ENCODE measurements around the gene ZIC5.
A peak's percentile ranks its signal among the peaks of the same experiment; 100 is the strongest.

Gene ZIC5

DNA sequence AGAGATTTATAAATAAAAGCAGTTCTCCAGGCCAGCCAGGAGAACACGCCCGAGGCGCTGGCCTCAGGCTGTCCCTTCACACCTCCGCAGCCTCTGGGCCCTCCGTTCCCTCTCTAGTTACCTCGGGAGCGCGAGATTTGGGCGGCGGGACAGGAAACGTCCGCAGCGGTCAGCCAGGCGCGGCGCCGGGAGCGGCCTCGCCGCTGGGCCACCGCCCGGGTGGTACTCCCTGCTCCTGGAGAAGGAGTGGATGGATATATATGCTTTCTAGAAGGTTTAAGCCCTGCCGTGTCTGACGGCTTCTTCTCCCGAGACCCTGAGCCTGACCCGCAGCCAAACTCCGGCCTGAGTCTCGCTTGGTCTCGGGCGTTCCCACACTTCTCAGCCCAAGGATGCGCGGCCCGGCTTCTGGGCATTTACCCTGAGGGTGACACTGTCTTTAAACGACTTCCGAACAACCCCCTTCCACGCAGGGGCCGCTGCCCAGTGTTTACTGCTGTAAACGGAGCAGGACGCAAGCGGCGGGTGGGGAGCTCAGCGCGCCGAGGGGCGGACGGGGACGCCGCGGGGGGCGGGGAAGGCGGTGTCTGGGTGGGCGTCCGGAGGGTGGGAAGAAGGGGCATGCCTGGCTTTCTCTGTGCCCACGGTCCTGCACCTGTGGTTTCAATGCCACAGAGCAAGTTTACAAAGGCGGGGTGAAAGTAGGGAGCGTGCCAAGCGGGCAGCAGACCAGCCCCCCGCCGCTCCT, 8.1 kb upstream of the ZIC5 start:
- H3K9ac ChIP-seq (ENCODE audit: low read length): no peak overlapping the region
- WGBS: 2% methylated on average over 38 of the region's 59 CpGs
- no peak overlapping the region for H2BK120ac ChIP-seq (ENCODE audit: low read depth, low read length)
- peak overlapping the region; percentile 4 for H2BK15ac ChIP-seq (ENCODE audit: low read depth, poor library complexity, severe bottlenecking)
- H4K91ac ChIP-seq (ENCODE audit: low read length): no peak overlapping the region
- H2AFZ ChIP-seq (ENCODE audit: low read depth, low read length): no peak overlapping the region
- H3K79me1 ChIP-seq (replicated peaks; ENCODE audit: low read length, poor library complexity, severe bottlenecking): peaks cover 12% of the 10 kb centered on the region
- no peak overlapping the region for H3K4ac ChIP-seq (ENCODE audit: low read depth in 1 of 2, low read length in 2 of 2)
- H3K27me3 ChIP-seq (ENCODE audit: control insufficient read depth in 1 of 2, insufficient read depth in 1 of 2, low read length in 2 of 2): peaks cover 3 to 84% of the 10 kb centered on the region in 2 experiments
- H3K23ac ChIP-seq (ENCODE audit: low read length in 2 of 2): no peak overlapping the region
- H2AK5ac ChIP-seq (ENCODE audit: low read length, severe bottlenecking): no peak overlapping the region
- H3K27ac ChIP-seq (ENCODE audit: low read length, poor library complexity, severe bottlenecking): peak overlapping the region; percentile 71
- no peak overlapping the region for H2BK12ac ChIP-seq (ENCODE audit: low read length in 2 of 2)
- H3K9me3 ChIP-seq (ENCODE audit: control insufficient read depth, low read length): peaks cover 6% of the 10 kb centered on the region
- H3K36me3 ChIP-seq (ENCODE audit: control insufficient read depth in 1 of 2, insufficient read depth in 2 of 2, low read depth in 1 of 2, low read length in 2 of 2): peaks cover 0 to 20% of the 10 kb centered on the region in 2 experiments
- peak overlapping the region; percentile 44 to 65 for H3K4me3 ChIP-seq (ENCODE audit: insufficient read depth in 1 of 2, low read depth in 1 of 2, low read length in 2 of 2)
- no peak overlapping the region for H4K8ac ChIP-seq (ENCODE audit: low read length)
- no peak overlapping the region for H3K14ac ChIP-seq (ENCODE audit: low read length in 2 of 2)
- no peak for DNase-seq
- H3K18ac ChIP-seq (ENCODE audit: low read depth in 1 of 2, low read length in 2 of 2): no peak overlapping the region
- H3K4me1 ChIP-seq (ENCODE audit: control insufficient read depth, insufficient read depth, low read depth, low read length): peaks cover 5% of the 10 kb centered on the region
- peak overlapping the region; percentile 89 for H3K4me2 ChIP-seq (ENCODE audit: low read length, poor library complexity, severe bottlenecking)
- peak overlapping the region; percentile 90 for H2BK5ac ChIP-seq (ENCODE audit: low read depth, low read length, poor library complexity, severe bottlenecking)

DNA sequence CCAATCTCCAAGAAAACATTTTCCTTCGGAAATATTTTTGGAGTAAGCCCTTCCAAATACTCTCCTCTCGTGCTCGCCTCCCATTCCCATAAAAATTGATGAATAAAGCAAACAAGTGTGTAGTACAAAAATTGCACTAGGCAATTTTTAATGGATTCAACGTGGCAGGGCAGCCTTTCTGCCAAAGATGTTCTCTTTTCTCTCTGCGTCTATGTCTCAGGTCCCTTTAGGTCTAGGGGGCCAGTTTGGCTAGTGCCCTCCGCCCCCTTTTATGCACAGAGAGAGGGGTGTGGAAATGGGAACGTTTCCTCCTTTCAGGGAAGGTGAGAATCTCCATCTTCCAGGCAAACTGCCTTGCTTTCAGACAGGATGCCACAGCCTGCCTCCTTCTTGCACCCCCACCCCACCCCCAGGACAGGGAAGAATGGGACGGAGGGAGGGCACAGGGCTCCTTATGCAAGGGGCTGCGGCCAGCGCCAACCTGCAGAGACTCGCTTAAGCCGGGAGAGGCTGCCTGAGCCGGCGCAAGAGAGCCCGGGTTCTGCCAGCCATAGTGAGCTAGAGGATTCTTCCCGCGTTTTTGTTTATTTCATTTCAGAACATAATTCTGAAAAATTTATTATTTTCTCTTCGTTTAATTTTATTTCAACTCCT, 7.4 kb upstream of the ZIC5 start:
- Histone ChIP-seq H2BK12ac (ENCODE audit: low read length in 2 of 2) (no peak overlapping the region), H3K79me1 (replicated peaks; ENCODE audit: low read length, poor library complexity, severe bottlenecking) (peaks cover 13% of the 10 kb centered on the region), H3K4me3 (ENCODE audit: insufficient read depth in 1 of 2, low read depth in 1 of 2, low read length in 2 of 2) (peak overlapping the region in 1 of 2 experiments; percentile 65), H3K9me3 (ENCODE audit: control insufficient read depth, low read length) (peaks cover 6% of the 10 kb centered on the region), H2AFZ (ENCODE audit: low read depth, low read length) (no peak overlapping the region), H3K18ac (ENCODE audit: low read depth in 1 of 2, low read length in 2 of 2) (no peak overlapping the region), H2AK5ac (ENCODE audit: low read length, severe bottlenecking) (no peak overlapping the region), H3K23ac (ENCODE audit: low read length in 2 of 2) (peak overlapping the region in 1 of 2 experiments; percentile 1), H3K36me3 (ENCODE audit: control insufficient read depth in 1 of 2, insufficient read depth in 2 of 2, low read depth in 1 of 2, low read length in 2 of 2) (peaks cover 0 to 16% of the 10 kb centered on the region in 2 experiments), H2BK120ac (ENCODE audit: low read depth, low read length) (no peak overlapping the region), H4K8ac (ENCODE audit: low read length) (no peak overlapping the region), H3K27me3 (ENCODE audit: control insufficient read depth in 1 of 2, insufficient read depth in 1 of 2, low read length in 2 of 2) (peaks cover 4 to 84% of the 10 kb centered on the region in 2 experiments), H3K27ac (ENCODE audit: low read length, poor library complexity, severe bottlenecking) (peak overlapping the region; percentile 52), H2BK15ac (ENCODE audit: low read depth, poor library complexity, severe bottlenecking) (no peak overlapping the region), H3K9ac (ENCODE audit: low read length) (no peak overlapping the region), H3K4me2 (ENCODE audit: low read length, poor library complexity, severe bottlenecking) (peak overlapping the region; percentile 89), H3K4ac (ENCODE audit: low read depth in 1 of 2, low read length in 2 of 2) (no peak overlapping the region), H3K14ac (ENCODE audit: low read length in 2 of 2) (no peak overlapping the region), H2BK5ac (ENCODE audit: low read depth, low read length, poor library complexity, severe bottlenecking) (no peak overlapping the region), H3K4me1 (ENCODE audit: control insufficient read depth, insufficient read depth, low read depth, low read length) (peaks cover 5% of the 10 kb centered on the region), H4K91ac (ENCODE audit: low read length) (no peak overlapping the region)
- no peak for DNase-seq
- WGBS: 0% methylated on average over 10 of the region's 18 CpGs

DNA sequence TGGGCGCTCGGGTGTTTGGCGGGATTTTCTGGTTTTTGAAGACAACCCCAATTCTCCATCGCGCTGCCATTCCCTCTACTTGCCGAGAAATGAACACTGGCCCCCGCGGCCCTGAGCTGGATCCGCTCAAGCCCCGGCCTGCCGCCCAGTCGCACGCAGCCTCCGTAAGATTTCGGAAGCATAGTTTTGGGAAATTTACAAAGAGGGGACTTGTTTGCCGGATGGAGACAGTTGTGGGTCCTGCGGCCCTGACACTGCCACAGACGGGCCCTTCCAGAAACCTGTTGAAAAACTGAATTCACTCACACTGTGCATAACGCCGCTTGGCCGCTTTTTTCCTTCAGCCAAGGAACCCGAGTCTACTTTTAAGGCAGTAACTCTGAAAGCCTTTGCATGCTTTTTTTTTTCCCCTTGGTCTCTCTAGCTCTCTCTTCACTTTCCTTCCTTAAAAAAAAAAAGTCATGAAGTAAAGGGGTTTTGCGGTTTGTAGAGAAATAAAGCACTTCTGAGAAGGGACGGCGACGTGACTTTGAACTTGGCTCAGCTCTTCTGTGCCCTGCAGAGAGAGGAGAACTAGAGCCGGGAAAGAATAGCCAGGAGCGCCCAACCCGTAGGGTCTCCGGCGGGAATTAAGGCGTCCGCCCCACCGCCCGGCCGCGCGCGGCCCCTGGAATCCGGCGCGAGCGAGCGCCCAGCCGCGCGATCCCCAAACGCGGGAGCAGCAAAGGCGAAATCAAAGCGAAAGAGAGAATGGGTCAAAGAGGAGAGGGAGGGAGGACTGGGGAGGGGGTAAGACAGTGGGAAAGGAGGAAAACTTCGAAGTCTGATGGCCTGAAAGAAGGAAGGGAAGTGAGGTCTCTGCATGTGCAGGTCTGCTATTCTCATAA, 6.6 kb upstream of the ZIC5 start:
- no peak overlapping the region for H4K91ac ChIP-seq (ENCODE audit: low read length)
- no peak overlapping the region for H3K18ac ChIP-seq (ENCODE audit: low read depth in 1 of 2, low read length in 2 of 2)
- peaks cover 6% of the 10 kb centered on the region for H3K9me3 ChIP-seq (ENCODE audit: control insufficient read depth, low read length)
- H3K23ac ChIP-seq (ENCODE audit: low read length in 2 of 2): no peak overlapping the region
- no peak overlapping the region for H2BK15ac ChIP-seq (ENCODE audit: low read depth, poor library complexity, severe bottlenecking)
- H2BK12ac ChIP-seq (ENCODE audit: low read length in 2 of 2): no peak overlapping the region
- WGBS: 20% methylated on average over 50 of the region's 52 CpGs
- no peak overlapping the region for H3K9ac ChIP-seq (ENCODE audit: low read length)
- H3K79me1 ChIP-seq (replicated peaks; ENCODE audit: low read length, poor library complexity, severe bottlenecking): peaks cover 13% of the 10 kb centered on the region
- H3K4me2 ChIP-seq (ENCODE audit: low read length, poor library complexity, severe bottlenecking): peak overlapping the region; percentile 89
- peak overlapping the region; percentile 52 for H3K27ac ChIP-seq (ENCODE audit: low read length, poor library complexity, severe bottlenecking)
- H3K4me3 ChIP-seq (ENCODE audit: insufficient read depth in 1 of 2, low read depth in 1 of 2, low read length in 2 of 2): peak overlapping the region; percentile 36 to 38
- H3K36me3 ChIP-seq (ENCODE audit: control insufficient read depth in 1 of 2, insufficient read depth in 2 of 2, low read depth in 1 of 2, low read length in 2 of 2): peaks cover 0 to 10% of the 10 kb centered on the region in 2 experiments
- H2AFZ ChIP-seq (ENCODE audit: low read depth, low read length): no peak overlapping the region
- H3K27me3 ChIP-seq (ENCODE audit: control insufficient read depth in 1 of 2, insufficient read depth in 1 of 2, low read length in 2 of 2): peaks cover 4 to 84% of the 10 kb centered on the region in 2 experiments
- peaks cover 5% of the 10 kb centered on the region for H3K4me1 ChIP-seq (ENCODE audit: control insufficient read depth, insufficient read depth, low read depth, low read length)
- H2BK120ac ChIP-seq (ENCODE audit: low read depth, low read length): no peak overlapping the region
- no peak overlapping the region for H3K4ac ChIP-seq (ENCODE audit: low read depth in 1 of 2, low read length in 2 of 2)
- peak overlapping the region; percentile 32 for H2BK5ac ChIP-seq (ENCODE audit: low read depth, low read length, poor library complexity, severe bottlenecking)
- no peak overlapping the region for H3K14ac ChIP-seq (ENCODE audit: low read length in 2 of 2)
- H2AK5ac ChIP-seq (ENCODE audit: low read length, severe bottlenecking): no peak overlapping the region
- DNase-seq: no peak
- H4K8ac ChIP-seq (ENCODE audit: low read length): no peak overlapping the region

Measured in mesenchymal stem cell (in vitro differentiated cells and primary cell).